Coronary artery (tissue), 2 donors: ENCODE data around the gene DDX20.

Experiments used
- DNase-seq: peaks from one replicate; pipeline ENCODE4 v3.0.0-alpha.2; 2017; ENCODE audit warnings: low spot score
- H3K27ac ChIP-seq, 2 donors: fragments of 200-600 bp; sonication (generic); one replicate each; pipeline ENCODE4 v1.5.1; 2016 to 2019
- H3K4me3 ChIP-seq: fragments of 200-600 bp; sonication (generic); 2 replicates; pipeline ENCODE4 v1.5.1; 2016; ENCODE audit warnings: mild to moderate bottlenecking, moderate library complexity
- TF ChIP-seq, protein P1 (sequence below): fragments of 200-600 bp; sonication (generic); IDR thresholded peaks from one replicate; pipeline ENCODE4 v1.5.1; 2019; ENCODE audit warnings: antibody characterized with exemption

The DDX20 gene

DNA sequence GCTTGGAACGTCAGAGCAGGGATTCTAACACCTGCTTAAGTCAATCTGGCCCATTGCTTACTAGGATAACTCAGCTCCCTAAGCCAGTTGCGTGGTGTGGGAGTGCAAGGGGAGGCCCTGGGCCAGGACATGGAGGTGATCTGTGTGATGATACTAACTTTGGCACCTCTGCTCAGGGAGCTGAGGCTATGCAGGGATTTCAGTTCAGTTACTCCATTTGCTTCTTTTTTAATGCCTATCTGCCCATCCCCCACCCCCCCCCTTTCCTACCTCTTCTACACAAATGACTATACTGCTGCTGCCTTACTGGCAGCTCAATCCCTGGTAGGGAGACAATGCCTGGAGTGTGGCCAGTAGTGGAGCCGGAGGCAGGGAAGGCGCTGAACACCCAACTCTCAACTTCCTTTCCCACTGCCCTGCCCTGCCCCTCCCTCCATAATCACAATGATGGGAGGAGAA is 36.0 kb upstream of the DDX20 start:
- DNase-seq: no peak
- TF ChIP-seq, protein P1, sequence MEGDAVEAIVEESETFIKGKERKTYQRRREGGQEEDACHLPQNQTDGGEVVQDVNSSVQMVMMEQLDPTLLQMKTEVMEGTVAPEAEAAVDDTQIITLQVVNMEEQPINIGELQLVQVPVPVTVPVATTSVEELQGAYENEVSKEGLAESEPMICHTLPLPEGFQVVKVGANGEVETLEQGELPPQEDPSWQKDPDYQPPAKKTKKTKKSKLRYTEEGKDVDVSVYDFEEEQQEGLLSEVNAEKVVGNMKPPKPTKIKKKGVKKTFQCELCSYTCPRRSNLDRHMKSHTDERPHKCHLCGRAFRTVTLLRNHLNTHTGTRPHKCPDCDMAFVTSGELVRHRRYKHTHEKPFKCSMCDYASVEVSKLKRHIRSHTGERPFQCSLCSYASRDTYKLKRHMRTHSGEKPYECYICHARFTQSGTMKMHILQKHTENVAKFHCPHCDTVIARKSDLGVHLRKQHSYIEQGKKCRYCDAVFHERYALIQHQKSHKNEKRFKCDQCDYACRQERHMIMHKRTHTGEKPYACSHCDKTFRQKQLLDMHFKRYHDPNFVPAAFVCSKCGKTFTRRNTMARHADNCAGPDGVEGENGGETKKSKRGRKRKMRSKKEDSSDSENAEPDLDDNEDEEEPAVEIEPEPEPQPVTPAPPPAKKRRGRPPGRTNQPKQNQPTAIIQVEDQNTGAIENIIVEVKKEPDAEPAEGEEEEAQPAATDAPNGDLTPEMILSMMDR: no peak
- Histone ChIP-seq H3K4me3 (no peak overlapping the region), H3K27ac (peak overlapping the region in 1 of 2 donors; percentile 27)

DNA sequence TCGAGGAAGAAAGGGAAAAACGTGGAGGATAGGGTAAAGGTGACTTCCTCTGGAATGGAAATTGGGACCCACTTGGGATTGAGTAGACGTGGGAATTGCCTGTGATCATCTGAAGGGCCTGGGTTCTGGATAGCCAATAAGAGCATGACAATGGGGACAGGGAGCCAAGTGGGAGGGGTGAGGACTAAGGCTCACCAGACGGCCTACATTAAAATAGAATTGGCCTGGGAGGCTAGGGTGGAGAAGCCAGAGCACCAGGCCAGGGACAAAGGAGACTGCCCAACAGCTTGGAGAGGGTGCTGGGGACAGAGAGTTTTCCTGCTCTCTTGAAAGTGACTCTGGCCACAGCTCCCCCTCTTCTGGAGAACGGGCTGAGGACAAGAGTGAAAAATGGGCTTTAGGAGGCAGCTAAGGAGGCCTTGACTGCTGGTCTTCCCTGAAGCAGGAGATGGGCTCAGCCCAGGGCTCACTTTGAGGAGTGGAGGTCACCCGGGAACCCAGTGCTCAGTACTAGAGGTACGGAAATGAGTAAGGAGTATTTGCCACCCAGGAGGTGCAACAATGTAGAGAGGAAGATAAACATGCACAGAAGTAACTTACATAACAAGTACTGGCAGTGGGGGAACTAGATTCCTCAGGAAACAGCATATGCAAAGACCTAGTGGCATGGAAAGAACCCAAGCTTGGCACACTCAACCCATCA is 35.3 kb upstream of the DDX20 start:
- peak overlapping the region in 1 of 2 donors; percentile 27 for H3K27ac ChIP-seq
- H3K4me3 ChIP-seq: no peak overlapping the region
- TF ChIP-seq, protein P1: no peak
- DNase-seq: no peak

DNA sequence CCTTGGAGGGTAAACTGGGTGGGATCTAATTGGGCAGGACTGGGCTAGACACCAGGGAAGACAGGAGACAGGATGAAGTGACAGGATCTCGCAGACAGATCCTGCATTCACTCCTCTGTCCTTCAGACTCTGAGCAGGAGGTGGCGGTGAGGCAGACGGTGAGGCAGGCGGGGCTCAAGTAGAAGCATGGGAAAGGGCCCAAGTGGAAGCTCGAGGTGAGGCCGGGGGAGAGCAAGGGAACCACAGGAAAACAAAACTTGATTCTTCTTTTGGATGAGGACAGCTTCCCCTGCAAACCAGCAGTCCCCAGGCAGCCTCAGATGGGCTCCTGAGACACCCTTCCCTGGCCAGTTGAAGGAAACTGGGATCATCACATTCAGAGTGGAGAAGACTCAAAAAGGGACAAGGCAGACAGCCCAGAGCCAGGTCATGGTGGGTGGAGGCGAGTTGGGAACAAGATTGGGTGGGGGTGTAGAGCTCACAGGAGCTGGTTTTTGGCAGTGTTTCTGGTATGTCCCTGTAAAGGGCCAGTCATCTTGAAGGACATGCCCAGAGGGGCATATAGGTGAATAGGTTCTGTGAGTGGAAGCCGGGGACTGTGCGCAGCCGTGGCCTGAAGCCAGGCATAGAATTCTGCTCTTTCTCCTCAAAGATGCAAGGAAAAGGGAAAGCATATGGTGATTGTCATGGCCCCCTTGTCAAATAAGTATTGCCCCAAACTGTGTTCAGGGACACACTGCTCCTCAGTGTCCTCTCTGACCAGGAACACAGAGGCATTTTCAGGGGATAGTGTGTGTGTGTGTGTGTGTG is 34.5 kb upstream of the DDX20 start:
- TF ChIP-seq, protein P1: no peak
- no peak for DNase-seq
- H3K4me3 ChIP-seq: no peak overlapping the region
- peak overlapping the region in 1 of 2 donors; percentile 39 for H3K27ac ChIP-seq

DNA sequence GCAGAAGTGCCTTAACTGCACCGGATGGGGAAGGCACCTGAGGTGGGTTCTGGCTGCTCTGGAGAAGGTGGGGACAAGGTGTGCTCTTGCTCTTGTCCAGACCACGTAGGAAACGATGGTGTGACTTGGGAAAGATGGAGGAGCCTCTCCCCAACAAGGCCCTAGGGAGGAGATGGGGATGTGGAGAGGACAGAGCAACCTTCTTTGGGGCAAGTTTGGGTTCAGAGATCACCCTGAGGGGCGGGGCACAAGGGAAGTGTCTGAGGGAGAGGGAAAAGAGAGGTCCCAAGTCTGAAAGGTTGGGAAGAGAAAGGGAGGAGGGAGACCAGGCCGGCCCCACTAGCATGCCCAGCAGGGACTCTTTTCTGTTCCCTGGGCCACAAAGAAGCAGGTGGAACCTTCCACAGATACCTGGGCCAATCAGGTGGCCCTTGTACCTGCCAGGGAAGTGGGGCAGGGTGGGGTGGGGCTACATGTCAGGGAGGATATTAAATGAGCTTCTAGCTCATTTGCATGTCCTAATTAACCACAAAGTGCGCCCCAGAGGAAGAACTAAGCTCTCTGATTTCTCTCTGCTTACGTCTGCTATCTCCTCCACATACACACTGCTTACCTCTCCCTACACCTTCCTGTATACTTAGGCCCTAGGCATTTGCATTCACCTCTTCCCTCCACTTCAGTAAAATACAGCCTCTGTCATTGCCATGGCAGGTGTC is 32.5 kb upstream of the DDX20 start:
- TF ChIP-seq, protein P1: no peak
- DNase-seq: peak; percentile 61
- Histone ChIP-seq H3K4me3 (no peak overlapping the region), H3K27ac (no peak overlapping the region)

DNA sequence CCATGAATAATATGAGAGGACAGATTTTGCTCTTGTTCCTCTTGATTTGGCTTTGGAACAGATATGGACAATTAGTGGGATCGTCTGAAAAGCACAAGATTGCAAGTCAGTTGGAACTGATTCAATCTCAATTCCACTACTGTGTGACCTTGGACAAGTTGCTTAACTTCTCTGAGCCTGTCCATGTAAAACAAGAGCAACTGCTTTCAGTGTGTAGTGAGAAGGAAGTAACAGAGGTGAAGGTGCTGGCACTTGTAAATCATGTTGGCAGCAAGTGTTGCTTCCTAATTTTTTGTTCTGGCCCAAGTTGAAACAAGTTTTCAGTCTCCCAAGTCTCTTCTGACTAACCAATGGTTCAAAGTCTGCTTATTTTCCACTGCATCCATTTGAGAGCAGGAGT is 31.8 kb upstream of the DDX20 start:
- DNase-seq: no peak
- TF ChIP-seq, protein P1: no peak
- no peak overlapping the region for H3K27ac ChIP-seq
- H3K4me3 ChIP-seq: no peak overlapping the region

DNA sequence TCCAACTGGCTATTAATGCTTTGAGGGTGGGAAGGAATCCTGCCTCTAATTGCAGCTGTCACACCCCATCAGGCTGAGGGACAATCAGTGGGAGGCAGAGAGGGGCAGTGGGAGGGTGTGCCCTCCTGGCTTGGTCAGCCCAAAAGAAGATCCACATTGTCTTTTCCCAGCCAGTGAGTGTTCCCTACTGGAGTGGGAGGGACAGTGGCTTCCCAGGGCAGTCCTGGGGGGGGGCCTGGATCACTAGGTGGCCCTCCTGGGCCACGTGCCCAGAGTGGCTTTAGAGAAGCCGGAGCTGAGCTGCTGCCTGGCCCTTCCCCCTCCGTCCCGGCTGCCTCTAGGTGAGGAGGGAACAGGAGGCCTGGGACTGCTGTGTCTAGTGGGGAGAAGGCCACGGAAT is 30.5 kb upstream of the DDX20 start:
- TF ChIP-seq, protein P1: no peak
- Histone ChIP-seq H3K4me3 (no peak overlapping the region), H3K27ac (no peak overlapping the region)
- no peak for DNase-seq
